NCI-H1436 treated with DMSO at 0.1 percent for 48 hours (cell line): ENCODE measurements around the gene PXMP2.
"Not testable (repeated sequence)": the region's sequence is repeated elsewhere in the genome, so short reads cannot be mapped to it uniquely, and the experiment has no call there.

ENCODE experiments used
- DNase-seq: peaks from one replicate; lab custom pipeline; 2025; lab: John Stamatoyannopoulos, UW

PXMP2 gene

DNA sequence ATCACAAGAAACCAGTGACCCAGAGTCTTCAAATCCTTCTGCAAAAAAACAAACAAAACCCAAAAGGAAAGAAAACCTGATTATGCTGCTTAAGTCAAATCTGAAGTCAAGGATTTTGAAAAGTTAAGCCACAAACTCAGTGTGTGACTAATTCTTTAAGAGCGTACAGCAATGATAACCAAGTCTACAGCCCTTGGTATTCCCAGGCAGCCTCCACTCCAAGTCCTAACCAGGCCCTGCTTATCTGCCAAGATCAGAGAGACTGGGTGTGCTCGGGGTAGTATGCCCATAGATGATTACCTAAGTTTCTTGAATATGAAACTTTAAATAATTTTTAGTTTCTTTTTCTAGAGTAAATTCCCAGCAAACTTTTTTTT is 36.4 kb downstream of the PXMP2 start:
- no peak for DNase-seq

DNA sequence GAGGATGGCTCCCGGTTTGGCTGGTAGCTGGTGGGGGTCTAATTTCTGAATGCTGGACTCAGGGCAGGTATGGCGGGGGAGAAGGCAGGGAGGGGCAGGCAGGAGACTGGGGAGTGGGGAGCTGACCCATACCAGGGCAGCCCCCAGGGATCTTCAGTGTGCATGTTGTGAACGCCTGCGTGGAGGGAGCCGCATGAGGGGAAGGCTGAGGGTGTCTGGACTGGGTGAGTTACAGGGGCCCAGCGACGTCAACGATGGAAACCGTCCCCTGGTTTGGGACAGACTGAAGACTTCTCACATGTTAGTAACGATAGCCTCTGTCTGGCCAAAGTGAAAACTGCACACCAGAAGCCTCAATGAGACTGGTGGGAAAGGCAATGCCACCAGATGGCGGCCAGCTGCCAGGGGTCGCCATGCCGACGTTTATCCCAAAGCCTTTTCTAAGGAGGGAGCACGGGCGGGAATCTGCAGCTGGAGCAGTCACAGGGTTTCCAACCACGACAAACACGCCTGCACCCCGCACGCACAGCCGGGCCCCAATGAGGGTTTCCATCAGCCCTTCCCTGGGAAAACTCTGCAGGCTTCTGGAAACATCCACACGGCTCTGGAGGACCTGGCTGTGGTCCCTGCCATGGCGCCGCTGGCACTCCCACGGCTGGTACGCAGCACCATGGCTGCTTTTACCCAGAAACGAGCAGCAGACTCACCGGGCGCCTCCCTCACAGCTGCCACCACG is 37.3 kb downstream of the PXMP2 start:
- DNase-seq: no peak

DNA sequence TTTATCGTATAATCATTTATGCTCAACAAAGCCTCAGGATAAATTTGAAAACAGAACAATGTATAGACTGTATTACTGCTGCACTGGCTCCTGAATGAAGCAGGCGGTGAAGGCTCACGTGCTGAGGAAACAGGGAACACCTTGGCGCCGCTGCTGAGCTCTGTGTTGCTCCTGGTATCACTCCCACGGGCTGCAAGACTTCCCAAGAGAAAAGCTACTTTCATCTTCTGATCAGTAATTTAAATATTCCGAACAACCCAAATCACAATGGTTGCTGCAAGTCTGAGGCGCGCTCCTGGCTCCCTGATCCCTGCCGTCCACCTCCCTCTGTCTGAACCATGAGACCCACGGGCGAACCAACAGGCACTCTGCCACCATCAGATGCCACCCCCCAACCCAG is 39.0 kb downstream of the PXMP2 start:
- no peak for DNase-seq

DNA sequence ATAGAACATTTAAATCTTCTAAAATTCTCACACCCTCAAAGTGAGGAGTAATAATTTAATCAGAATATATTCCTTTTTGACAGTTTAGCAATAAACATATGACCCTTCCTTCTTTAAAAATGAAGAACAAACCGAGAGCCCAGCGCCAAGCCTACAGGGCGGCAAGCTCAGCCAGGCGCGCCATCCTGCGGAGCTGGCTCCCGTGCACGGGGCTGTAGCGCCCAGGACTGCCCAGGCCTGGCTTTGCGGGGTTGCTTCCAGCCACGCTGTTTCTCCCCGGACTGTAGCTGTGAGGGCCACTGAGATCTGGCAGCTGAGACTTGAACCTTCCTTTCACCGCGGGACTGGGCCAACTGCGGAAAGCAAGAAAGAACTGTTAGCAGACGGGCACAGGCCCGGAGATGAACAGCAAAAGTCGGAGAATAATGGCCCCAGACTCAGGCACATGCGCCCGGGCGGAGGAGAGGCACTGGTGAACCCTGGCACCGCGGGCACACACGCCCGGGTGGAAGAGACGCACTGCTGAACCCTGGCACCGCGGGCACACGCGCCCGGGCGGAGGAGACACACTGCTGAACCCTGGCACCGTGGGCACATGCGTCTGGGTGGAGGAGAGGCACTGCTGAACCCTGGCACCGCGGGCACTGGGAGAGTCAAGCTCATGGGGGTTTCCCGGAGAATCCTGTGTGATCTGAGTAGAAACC is 39.9 kb downstream of the PXMP2 start:
- DNase-seq: no peak

DNA sequence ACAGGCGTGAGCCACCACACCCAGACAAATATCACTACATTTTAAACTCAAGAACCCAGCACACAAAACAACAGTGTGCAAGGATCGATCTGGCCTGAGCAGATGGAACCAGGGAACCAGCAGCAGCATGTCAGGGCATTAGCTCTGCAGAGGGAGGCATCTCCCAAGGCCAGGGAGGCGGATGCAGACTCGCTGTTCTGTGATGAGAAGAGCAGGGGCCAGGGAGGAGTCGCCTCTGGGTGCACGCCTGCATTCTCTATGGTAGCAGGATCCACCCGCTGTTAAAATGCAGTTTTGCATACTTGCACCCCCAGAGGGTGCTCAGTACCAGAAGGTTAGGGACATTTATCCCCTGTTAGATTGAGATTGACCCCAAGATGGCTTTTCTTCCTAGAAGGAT is 41.1 kb downstream of the PXMP2 start:
- DNase-seq: no peak

DNA sequence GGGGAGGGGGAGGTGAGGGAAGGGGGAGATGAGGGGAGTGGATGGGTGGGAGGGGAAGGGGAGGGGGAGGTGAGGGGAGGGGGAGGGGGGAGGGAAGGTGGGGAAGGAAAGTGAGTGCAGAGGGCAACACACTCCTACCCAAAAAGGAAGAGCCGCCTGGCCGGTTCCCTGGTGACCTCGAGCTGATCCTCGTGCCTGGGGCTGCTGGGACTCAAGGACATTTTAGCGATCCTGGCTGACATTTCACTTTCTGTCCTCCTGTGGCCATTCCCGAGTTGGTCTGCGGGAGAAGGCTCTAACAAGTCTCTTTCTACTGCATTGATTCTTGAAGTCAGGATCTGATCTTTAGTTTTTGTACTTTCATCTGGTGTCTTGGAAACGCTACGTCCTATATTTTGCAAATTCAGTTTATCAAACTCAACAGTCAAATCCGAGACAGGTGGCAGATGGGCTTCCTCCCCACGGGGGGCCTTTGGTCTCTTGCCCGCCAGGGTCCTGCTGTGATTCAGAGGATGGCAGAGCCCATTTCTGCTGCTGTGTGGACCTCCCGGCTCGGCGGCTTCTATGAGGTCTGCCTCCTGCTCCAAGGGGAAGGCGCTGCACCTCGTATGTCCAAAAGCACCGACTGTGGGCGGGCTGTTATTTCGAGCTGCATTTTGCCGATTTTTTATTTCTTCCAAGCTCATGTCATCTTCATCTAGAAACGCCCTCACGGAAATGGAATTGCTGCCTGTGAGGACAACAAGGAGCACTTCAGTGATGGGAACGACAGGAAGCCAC is 42.3 kb downstream of the PXMP2 start:
- DNase-seq: no peak

DNA sequence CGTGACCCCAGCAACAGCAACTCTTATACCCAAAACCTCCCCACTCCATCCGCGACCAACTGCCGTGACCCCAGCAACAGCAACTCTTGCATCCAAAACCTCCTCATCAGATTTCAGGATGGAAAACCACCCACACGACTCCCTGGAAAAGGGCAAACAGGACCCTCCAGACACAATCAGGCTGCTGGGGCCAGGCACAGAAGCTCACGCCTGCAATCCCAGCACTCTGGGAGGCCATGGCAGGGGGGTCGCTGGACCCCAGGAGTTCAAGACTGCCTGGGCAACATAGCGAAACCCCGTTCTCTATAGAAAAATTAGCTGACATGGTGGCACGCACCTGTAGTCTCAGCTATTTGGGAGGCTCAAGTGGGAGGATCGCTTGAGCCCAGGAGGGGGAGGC is 43.0 kb downstream of the PXMP2 start:
- DNase-seq: no peak

DNA sequence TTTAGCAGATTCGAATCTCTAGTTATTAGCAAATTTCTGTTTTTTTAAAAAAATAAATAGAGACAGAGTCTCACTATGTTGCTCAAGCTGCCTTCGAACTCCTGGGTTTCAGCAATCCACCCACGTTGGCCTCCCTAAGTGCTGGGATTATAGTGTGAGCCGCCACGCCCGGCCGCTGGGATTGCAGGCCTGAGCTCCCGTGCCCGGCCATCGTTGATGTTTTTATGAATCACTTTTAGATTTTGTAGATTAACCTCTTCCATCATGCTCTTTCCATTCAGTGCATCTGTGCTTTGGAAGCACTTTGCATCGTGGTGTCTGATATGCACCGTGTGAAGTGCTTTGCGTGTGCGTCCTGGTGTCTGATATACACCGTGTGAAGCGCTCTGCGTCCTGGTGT is 44.2 kb downstream of the PXMP2 start:
- DNase-seq: no peak

DNA sequence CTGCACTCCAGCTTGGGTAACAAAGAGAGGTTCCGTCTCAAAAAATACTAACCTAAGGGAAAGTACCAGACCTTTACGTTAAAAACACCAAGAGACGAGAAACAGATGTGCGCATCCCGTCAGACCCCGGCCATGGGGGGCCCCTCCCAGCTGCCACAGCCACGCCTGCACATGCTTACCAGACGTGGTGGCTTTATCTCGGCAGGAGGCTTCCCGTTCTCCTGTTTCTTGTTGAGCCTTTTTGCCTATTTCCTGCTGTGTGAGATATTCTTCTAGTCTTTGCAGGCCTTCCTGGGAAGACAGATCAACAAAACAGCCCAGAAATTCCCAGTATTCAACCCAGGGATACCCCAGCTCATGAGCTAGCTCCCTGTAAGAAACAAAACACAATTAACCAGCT is 46.8 kb downstream of the PXMP2 start:
- DNase-seq: no peak

DNA sequence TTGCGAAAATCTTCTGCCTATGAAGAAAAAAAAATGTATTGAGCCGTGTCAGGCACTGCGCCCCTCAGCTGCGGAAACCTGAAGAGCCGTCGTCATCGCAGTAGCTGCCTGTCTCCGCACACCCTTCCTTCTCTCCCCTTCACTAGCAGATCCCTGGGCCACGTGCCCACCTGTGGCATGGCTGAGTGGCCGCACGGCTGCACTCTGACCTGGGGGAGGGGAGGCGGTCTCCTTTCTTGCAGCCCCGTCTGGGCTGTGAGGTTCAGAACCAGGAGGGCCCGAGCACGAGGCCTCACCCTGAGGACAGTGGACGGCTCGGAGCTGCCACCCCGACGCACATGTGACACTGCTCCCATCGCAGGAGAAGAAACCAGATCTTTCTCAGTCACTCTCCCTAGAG is 48.1 kb downstream of the PXMP2 start:
- DNase-seq: no peak

DNA sequence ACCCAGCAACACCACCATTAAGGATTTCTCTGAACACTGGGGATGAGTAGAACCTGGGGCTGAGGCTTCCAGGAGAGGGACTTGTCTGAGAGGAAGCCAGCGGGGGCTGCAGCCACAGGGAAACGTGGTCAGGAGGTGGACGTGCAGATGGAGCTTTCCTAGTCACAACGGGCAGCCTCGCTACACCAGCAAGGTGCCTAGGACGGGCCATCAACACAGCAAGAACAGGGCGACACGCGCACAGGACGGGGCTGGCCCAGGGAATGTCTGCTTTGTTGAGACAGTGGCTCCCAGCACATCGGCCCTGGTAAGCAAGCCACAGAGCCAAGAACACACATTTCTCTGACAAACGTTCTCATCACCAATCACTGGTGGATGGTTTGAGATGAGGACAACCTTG is 49.0 kb downstream of the PXMP2 start:
- no peak for DNase-seq

DNA sequence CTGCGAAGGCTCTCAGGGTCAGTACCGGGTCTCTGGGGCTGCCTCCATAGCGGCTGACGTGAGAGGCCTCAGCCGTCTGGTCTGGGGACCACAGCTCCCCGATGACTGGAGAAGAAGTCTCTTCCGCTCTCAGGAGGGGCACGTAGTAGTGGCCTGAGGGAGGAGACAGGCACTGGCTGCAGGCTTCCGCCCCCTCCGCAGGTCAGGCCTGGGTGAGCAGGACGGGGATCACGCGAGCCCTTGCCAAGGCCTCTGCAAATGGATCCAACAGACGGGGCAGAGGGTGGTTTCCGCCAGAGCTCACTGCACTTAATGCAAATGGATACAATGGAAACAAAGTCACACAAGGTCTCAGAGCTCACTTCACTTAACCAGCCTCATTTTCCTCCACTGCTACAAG is 49.5 kb downstream of the PXMP2 start:
- DNase-seq: no peak

DNA sequence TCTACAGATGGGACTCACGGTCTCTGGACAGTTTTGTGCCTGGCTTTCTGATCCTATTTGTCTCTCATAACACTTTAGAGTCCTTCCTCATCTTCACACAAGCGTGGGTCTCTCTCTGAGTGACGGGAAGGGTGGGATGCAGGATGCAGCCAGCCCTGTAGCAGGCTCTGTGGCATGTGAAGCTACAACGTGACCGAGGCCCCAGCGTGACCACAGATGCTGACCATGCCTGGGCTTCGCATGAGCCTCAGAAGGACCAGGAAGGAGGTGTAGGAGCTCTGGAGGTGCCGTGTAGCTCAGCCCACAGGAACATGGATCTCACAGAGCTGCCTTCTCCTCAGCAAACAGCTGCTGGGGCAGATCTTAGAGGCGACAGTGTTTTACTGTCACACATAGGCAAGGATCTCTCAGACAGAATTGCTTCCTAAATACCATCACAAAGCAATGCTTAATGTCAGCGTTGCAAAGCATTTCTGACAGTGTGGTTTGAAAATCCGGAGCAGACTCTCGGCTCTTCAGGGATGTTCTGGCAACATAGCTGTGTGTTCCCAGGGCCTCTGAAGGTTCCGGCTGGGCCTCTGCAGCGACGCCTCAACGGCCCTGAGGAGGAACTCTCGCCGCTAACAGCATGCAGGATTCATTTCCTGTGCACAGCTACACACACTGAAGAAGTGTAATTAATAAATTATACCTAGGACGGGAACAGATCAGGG is 52.4 kb downstream of the PXMP2 start:
- DNase-seq: no peak

DNA sequence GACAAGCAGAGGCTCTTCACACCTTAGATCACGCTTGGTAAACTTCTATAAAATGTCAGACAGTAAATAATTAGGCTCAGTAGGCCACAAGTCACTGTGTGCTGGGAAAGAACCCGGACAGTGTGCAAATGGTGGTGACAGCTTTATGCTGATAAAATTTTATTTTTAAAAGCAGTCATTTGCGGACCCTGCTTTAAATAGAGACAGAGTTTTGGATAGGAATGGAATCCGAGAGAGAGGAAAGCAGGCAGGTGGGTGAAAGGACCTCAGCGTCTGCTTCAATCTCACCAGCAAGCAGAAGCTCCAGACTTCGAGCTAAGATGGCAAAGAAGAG is 52.9 kb downstream of the PXMP2 start:
- DNase-seq: no peak

DNA sequence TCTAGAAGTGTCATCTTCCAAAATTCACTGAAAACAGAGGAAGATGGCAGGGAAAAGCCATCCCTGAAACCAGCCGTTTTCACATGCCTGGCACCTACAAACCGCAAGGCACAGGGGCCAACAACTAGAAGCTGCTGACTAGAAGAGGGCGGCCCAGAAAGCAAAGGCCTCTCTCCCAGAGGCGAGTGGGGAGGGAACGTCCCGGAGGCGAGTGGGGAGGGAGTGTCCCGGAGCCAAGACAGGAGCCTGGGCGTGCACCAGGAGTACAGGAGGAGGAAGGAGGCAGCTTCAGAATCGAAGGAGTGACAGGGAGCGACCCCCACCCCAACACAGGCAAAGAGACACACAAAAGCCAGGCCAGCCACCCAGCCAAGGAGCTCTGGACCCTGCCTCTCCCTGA is 53.3 kb downstream of the PXMP2 start:
- DNase-seq: no peak

DNA sequence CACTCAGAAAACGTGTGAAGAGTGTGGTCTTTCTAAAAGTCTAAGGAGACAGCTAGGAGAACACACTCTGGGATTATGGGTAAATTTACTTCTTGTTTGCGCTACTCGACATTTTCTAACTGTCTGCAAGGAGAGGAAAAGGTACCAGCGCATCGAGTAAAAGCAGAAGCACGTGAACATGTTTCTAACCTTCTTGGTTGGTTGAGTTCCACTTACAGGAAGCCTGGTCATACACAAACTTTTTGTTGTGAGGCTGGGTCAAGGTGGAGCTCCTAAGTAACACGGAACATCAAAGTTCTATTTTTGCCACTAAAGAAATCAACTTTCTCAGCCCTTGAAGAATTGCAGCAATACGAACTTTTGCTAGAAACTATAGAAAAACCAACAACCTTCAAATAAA is 54.2 kb downstream of the PXMP2 start:
- DNase-seq: no peak

DNA sequence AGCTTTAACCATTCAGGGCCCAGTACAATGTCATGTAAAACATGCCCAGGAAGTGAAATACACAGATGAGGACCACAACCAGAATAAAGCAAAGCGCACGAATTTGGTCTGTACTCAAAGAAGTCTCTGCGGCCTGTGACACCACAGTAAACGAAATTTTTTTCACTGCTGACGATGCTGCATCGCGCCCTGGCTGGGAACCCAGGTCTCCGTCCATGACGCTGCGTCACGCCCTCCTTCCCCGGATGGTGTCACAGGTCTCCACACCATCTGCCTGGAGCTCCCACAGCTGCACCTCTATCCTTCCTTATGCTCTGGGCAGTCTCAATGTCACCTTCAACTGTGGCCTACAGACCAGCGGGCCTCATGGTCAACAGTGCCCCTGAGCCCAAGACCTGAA is 56.4 kb downstream of the PXMP2 start:
- DNase-seq: no peak

DNA sequence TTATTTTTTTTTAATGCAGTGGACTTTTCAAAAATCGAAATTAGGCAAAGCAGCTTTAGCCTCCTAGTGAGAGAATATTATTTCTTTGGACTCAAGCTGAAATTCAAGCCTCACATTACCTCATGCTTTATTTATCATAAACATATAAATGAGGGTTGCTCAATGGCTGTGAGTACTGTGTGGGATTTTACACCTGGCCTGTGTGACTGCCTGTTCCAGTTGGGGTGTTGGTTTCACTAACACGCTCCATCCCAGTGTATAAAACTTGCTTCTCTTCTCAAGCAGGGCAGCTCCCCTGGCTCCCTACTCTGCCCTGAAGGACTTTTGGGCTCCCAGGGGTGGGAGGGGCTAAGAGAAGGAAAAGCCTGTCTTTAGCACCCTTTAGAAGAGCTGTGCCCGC is 59.2 kb downstream of the PXMP2 start:
- DNase-seq: no peak

DNA sequence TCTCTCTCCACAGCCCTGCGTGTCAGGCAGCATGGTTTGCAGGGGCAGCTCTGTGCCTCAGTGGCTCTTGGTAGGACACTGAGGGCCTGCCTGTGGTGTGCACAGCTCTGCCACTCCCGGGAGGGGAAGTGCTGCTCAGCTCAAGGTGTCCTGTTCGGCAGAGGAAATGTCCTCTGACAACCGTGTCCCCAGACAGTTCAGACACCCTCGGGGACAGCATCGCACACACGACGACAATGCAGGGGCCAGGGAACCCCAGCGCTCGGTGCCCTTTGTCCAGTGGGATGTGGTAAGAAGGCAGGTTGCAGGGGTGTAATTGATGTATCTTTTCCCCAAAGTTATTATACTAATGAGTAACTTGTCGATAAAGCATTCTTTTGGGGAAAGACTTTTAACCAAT is 60.0 kb downstream of the PXMP2 start:
- DNase-seq: no peak

DNA sequence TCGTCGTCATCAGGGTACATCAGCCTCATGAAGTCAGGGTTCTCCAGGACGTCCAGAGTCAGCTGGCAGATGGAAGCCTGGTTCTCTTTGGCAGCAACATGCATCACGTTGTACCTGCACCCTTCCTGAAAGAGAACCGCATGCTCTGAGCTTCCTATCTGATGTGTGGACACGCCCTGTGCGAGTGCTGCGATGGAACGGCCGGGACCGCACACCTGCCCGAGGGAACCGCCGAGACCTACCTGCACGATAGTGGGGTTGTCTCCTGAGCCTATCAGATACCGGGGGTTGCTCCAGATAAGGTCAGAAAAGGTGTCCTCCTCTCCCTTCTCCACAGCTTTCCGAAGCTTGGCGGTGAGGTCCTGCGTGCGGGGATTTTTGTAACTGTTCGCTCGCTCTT is 60.5 kb downstream of the PXMP2 start:
- DNase-seq: no peak

DNA sequence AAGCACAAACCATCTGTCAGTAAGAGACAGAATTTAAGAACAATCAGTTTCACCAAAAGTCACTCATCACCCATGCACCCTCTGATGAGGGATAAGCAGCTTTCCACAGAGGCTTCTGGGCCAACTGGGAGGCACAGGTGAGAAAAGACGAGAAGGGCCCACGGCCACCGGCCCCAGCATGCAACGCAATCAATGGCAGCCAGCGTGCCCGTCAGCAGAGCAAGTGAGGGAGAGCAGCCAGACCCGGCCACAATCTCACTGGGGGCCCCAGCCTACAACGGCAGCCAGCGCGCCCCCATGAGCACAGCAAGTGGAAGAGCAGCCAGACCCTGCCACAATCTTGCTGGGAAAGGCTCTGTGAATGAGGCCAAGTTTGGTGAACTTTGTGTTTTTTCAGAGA is 60.9 kb downstream of the PXMP2 start:
- no peak for DNase-seq

DNA sequence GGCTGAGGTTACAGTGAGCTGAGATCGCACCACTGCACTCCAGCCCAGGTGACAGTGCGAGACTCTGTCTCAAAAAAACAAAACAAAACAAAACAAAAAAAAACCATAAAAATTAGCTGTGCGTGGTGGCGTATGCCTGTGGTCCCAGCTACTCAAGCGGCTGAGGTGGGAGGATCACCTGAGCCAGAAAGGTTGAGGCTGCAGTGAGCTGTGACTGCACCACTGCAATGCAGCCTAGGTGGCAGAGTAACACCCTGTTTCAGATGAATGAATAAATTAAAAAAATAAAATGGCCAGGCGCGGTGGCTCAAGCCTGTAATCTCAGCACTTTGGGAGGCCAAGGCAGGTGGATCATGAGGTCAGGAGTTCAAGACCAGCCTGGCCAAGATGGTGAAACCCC is 66.3 kb downstream of the PXMP2 start:
- not testable (repeated sequence) for DNase-seq
